GM20431 (cell line): ENCODE measurements around the gene TTC23L.

Source experiments
- in situ Hi-C: fragments of 300-500 bp; cut with MseI, MboI; formaldehyde crosslinking; loops from one replicate; pipeline ENCODE4 v1.15.0; 2020; ENCODE audit warnings: low sequenced_read_pairs; ENCODE audit not compliant: unreplicated experiment

TTC23L gene

GRCh38 chr5:34867660-34868059 lies 28.7 kb downstream of the TTC23L start:
- in situ Hi-C loops, result no loop called here

GRCh38 chr5:34868791-34869190 lies 29.8 kb downstream of the TTC23L start:
- in situ Hi-C loops, result no loop called here

GRCh38 chr5:34869256-34869655 lies 30.3 kb downstream of the TTC23L start:
- in situ Hi-C loops, result no loop called here

- in situ Hi-C loops, result no loop called here
Observed at GRCh38 chr5:34870382-34870781, 31.4 kb downstream of the TTC23L start.

- in situ Hi-C loops, result loop anchor here (25.0 kb wide), 1 partner anchor 364 kb away; no protein-coding TSS in a partner anchor
Observed at GRCh38 chr5:34876275-34876674, 37.3 kb downstream of the TTC23L start.

- in situ Hi-C loops, result loop anchor here (25.0 kb wide), 1 partner anchor 369 kb away; no protein-coding TSS in a partner anchor
Observed at GRCh38 chr5:34881246-34881645, 42.3 kb downstream of the TTC23L start.

GRCh38 chr5:34886392-34887119 lies 47.6 kb downstream of the TTC23L start:
- in situ Hi-C loops, result loop anchor here (25.0 kb wide), 1 partner anchor 374 kb away; no protein-coding TSS in a partner anchor

GRCh38 chr5:34889394-34889793 lies 50.4 kb downstream of the TTC23L start:
- in situ Hi-C loops, result loop anchor here (25.0 kb wide), 1 partner anchor 377 kb away; no protein-coding TSS in a partner anchor

GRCh38 chr5:34891981-34892380 lies 53.0 kb downstream of the TTC23L start:
- in situ Hi-C loops, result loop anchor here (25.0 kb wide), 1 partner anchor 380 kb away; no protein-coding TSS in a partner anchor

GRCh38 chr5:34892414-34892813 lies 53.5 kb downstream of the TTC23L start:
- in situ Hi-C loops, result loop anchor here (25.0 kb wide), 1 partner anchor 380 kb away; no protein-coding TSS in a partner anchor

- in situ Hi-C loops, result loop anchor here (25.0 kb wide), 1 partner anchor 382 kb away; no protein-coding TSS in a partner anchor
Observed at GRCh38 chr5:34894716-34895115, 55.8 kb downstream of the TTC23L start.

GRCh38 chr5:34895641-34896419 lies 56.9 kb downstream of the TTC23L start:
- in situ Hi-C loops, result loop anchor here (25.0 kb wide), 1 partner anchor 384 kb away; no protein-coding TSS in a partner anchor

GRCh38 chr5:34897646-34898045 lies 58.7 kb downstream of the TTC23L start:
- in situ Hi-C loops, result loop anchor here (25.0 kb wide), 1 partner anchor 385 kb away; no protein-coding TSS in a partner anchor

GRCh38 chr5:34898258-34898895 lies 59.4 kb downstream of the TTC23L start:
- in situ Hi-C loops, result loop anchor here (25.0 kb wide), 1 partner anchor 386 kb away; no protein-coding TSS in a partner anchor

- in situ Hi-C loops, result loop anchor here (25.0 kb wide), 1 partner anchor 387 kb away; no protein-coding TSS in a partner anchor
Observed at GRCh38 chr5:34899066-34899465, 60.1 kb downstream of the TTC23L start.

- in situ Hi-C loops, result no loop called here
Observed at GRCh38 chr5:34900652-34901051, 61.7 kb downstream of the TTC23L start.

- in situ Hi-C loops, result no loop called here
Observed at GRCh38 chr5:34903260-34903659, 64.3 kb downstream of the TTC23L start.

GRCh38 chr5:34905564-34905963 lies 66.6 kb downstream of the TTC23L start:
- in situ Hi-C loops, result no loop called here

GRCh38 chr5:34913072-34913471 lies 74.1 kb downstream of the TTC23L start:
- in situ Hi-C loops, result no loop called here

GRCh38 chr5:34914671-34915138 lies 75.7 kb downstream of the TTC23L start:
- in situ Hi-C loops, result no loop called here
